Jurkat, Clone E6-1 (cell line): Measurements from ENCODE around the gene VILL.
"Not testable (repeated sequence)": the region's sequence is repeated elsewhere in the genome, so short reads cannot be mapped to it uniquely, and the experiment has no call there.

Experiments used
- DNase-seq: peaks from one replicate; pipeline ENCODE4 v3.0.0-alpha.2; 2011; ENCODE audit warnings: low read depth, low spot score
- H3K4me3 ChIP-seq: 2 replicates; pipeline ENCODE4 v1.5.1; 2011; ENCODE audit warnings: mild to moderate bottlenecking, low read length, control low read depth, moderate library complexity

VILL gene

DNA sequence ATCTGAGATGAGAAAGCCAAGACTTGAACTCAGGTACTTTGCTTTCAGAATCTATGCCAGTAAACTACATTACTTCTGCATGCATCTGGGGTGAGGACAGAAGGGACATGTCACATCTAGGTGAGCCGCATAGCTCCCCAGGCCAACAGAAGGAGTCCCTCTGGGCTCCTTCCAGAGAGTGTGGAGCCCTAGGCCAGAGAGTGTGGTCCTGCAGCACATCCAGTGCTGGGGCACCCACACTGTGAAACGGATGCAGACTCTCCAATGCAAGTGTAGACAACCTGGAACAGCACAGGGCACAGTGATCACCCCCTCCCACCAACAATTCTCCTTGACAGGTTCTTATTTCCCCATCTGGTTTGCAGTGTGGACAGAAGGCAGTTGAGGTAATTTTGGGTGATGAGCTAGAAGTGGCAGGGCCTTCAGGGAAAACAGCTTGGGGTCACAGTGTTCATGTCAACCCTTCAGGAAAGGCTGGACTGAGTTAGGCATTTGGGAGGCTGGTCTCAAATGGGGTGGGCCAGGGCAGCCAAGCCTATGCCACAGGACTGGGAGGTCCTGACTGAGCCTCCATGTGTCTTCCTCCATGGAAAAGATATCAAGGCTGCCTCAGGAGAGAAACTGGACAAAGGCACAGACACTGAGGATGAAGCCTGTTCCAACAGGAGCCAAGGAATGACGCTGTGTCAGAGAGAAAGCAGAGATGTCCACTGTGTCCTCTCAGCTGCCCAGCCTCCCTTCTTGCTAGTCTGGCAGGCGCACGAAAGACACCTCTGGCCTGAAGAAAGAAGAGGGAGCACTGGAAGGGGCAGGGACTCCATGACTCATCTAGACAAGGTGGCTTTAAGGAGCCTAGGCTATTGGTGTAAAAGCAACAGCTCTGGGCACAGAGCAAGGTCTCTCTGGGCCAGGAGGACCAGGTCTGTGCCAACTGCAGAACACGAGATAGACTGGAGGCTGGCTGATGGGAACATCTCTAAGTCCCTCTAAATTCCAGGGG lies 37.2 kb downstream of the VILL start:
- DNase-seq, result no peak
- H3K4me3 ChIP-seq, result no peak overlapping the region

- no peak overlapping the region for H3K4me3 ChIP-seq
- DNase-seq, result no peak
Observed at GRCh38 chr3:38028621-38029361, 38.2 kb downstream of the VILL start.

DNA sequence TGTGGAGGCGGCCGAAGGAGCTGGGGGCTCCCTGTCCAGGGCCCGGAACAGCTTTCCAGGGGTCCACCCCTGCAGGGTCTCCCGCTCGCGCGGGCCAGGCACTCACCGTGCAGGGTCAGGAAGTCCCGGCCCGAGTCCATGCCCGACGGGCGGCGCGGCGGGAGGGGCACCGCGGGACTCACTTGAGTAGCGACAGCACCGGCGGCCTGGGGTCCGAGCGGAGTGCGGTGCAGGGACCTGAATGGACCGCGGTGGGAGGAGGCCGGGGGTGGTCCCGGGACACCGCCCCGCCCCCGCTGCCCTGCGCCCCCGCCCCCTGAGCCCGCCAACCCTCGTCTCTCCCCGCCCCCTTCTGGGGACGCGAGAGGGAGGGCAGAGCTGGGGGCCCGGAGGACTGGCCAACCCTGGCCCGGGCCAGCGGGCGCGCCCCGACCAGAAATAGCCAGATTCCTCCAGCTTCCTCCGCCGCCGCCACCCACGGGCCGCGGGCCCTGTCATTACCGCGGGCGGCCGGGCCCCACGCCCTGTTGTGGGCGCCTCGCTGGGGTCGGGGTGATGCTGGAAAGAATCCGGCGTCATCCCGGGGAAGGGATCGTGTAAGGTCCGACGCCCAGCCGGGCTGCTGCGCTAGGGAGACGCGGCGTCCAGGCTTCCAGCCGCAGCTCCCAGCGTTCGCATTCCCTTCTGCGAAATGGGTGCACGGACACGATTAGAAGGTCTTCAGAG lies 39.0 kb downstream of the VILL start, which contains the start of gene PLCD1:
Gene PLCD1, minus strand, starts transcription at position 243 of the 726 bp plus-strand sequence. Its CDS starts 103 bp downstream, at position 140.
- DNase-seq, result no peak
- H3K4me3 ChIP-seq, result no peak within 1 kb of the TSS

- H3K4me3 ChIP-seq, result no peak overlapping the region
- DNase-seq, result no peak
Observed at GRCh38 chr3:38030126-38031021, 39.8 kb downstream of the VILL start.

DNA sequence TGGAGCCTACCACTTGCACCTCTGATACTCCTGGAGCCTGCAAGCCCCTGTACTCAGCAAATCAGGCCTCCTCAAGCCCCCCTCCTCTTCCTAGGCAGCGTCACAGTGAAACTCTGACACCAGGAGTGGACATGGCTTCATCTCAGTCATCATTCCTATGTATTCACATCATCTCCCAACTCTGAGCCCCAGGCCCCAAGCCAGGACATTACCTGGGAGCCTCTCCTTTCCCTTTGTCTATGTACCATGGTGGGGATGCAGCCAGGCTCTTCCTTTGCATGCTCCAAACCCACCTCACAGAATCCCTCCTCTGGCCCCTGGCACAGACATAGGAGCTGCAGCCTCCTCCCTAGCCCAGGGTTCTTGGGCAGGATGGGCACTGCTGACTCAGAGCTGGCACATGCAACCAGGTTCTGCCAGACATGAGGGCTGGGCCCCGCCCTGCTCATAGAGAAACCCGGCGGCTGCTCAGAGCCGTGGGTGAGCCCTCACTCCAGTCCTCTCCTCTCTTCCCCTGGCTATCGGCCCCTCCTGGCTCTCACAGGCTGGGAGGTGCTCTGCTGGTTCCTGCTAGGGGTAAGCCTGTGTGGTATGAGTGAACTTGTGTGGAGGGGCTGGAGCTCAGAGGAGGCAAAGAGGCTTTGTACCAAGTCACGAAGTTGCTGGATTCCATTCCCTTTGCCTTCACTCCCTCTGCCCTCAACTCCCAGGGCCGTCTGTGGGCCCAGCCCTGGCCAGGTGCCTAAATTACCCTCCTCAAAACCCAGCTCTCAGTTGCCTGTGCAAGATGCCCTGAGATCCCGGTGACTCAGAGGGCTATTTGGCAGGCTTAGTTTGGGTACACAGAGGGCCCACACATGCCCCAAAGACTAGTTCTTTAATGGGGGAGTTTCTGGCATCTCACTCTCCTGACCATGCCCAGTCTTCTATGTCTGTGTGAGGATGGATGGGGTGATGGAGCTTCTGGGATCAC lies 40.7 kb downstream of the VILL start:
- DNase-seq, result no peak
- H3K4me3 ChIP-seq, result no peak overlapping the region

DNA sequence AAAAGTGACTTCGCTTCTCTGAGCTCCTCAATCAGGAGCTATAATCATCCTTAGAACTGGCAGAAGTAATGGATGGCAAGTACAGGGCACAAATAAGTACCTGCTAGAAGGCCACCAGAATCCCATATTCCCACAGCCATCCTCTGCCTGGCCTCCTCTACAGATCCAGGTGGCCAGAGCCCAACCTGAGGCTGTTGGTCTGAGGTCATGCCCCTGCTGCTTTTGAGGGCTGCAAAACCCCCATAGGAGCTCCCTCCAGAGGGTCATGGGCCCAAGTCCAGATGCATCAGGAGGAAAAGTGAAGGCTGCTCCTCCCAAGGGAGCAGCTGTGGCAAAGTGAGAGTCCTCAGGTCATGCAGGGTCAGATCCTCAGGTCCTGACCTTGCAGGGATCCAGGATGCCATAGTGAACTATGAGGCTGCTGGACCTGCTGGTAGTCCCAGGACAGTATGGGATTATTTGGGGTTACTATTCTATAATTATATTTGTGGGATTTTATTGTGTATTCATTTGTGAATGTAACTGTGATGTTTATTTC lies 41.8 kb downstream of the VILL start:
- H3K4me3 ChIP-seq, result no peak overlapping the region

DNA sequence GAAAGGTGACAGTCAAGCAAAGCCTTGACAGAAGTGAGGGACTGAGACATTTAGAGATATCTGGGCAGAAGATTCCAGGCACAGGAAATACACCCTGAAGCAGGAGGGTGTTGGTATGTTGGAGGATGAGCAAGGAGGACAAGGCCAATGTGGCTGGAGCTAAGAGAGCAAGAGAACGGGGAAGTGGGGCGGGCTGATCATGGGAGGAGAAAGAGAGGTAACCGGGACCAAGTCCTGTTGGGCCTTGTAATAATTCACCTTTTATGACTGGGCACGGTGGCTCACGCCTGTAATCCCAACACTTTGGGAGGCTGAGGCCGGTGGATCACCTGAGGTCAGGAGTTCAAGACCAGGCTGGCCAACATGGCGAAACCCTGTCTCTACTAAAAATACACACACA lies 43.0 kb downstream of the VILL start:
- not testable (repeated sequence) for DNase-seq, H3K4me3 ChIP-seq

More for the DNA sequence above, 41.8 kb downstream of the VILL start:
- no peak for DNase-seq

DNA sequence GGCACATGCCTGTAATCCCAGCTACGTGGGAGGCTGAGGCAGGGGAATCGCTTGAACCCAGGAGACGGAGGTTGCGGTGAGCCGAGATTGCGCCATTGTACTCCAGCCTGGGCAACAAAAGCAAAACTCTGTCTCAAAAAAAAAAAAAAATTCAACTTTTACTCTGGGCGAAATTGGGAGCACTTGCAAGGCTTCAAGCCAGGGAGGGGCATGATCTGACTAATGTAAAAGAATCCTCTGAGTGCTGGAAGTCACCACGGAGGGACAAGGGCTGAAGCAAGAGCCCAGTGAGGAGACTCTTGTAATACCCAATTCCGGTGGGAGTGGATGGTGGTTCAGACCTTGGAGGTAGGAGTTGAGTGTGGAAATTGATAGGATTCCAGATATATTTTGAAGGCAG lies 43.7 kb downstream of the VILL start:
- H3K4me3 ChIP-seq, DNase-seq: not testable (repeated sequence)

DNA sequence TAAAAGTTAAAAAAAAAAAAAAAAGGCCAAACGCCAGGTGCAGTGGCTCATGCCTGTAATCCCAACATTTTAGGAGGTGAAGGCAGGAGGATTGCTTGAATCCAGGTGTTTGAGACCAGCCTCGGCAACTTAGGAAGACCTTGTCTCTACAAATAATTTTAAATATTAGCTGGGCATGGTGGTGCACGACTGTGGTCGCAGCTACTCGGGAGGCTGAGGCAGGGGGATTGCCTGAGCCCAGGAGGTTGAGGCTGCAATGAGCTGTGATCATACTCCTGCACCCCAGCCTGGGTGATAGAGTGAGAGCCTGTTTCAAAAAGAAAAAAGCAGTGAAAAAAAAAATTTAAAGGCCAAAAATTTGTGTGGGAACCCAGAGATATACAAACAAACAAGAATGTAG lies 45.7 kb downstream of the VILL start:
- DNase-seq, result no peak
- no peak overlapping the region for H3K4me3 ChIP-seq

DNA sequence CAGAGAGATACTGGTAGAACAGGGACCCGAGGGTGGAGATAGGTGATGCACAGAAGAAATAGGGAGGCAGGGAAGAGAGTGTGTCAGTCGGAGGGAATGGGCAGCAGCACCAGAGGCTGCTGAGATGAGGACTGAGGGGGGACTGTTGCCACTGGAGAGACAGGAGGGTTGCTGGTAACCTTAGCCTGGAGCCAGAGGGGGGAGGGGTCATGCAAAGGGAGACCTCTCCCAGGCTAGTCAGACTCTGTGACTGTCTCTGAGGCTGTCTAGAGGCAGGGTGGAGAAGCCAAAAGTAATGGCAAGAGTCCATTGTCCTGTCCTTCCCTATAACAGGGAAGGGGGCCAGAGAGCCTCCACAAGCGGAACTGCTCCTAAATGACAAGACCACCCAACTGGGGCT lies 46.3 kb downstream of the VILL start:
- H3K4me3 ChIP-seq, result no peak overlapping the region
- no peak for DNase-seq

- no peak for DNase-seq
- peak overlapping the region; percentile 62 for H3K4me3 ChIP-seq
Observed at GRCh38 chr3:38038447-38038911, 47.9 kb downstream of the VILL start.

DNA sequence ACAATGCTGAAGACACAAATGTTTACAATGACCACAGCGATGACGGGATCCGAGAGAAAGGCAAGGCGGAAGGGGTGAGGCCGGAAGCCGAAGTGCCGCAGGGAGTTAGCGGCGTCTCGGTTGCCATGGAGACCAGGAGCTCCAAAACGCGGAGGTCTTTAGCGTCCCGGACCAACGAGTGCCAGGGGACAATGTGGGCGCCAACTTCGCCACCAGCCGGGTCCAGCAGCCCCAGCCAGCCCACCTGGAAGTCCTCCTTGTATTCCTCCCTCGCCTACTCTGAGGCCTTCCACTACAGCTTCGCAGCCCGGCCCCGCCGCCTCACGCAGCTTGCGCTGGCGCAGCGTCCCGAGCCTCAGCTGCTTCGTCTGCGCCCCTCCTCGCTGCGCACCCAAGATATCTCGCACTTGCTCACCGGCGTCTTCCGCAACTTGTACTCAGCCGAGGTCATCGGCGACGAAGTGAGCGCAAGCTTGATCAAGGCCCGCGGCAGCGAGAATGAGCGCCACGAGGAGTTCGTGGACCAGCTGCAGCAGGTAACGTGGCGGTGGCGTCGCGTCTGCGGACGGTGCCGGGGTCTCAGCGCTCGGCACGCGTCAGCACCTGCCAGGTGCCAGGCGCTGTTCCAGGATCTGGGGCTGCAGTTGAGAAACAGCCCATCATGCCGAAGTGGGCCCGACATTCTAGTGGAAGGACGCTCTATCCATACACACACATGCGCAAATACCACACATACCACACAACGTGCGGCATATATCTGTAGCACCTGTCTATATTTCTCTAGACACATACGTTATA lies 48.7 kb downstream of the VILL start, which contains the start of gene DLEC1:
Gene DLEC1, plus strand, starts transcription at position 108 of the 798 bp plus-strand sequence. Its CDS starts 18 bp downstream, at position 126.
- peak within 1 kb of the TSS; percentile 62 for H3K4me3 ChIP-seq
- DNase-seq, result peak; percentile 73

DNA sequence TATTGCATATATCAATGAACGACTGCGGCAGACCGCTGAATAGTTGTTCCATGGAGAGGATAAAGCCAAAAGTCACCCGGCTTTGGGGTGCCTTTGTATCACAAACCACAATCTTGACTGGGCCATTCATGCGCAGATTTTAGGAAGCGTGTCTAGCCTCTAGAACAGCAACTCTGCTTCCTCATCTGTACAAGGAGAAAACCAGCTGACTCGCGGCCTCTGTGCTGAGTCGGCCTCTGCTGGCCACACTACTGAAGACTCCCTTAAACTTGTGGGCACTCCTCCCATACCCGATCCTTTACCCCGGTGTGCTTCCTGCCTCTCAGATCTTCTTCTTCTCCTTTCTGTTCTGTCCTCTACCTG lies 49.3 kb downstream of the VILL start:
- DNase-seq, result no peak
- peak overlapping the region; percentile 62 for H3K4me3 ChIP-seq

DNA sequence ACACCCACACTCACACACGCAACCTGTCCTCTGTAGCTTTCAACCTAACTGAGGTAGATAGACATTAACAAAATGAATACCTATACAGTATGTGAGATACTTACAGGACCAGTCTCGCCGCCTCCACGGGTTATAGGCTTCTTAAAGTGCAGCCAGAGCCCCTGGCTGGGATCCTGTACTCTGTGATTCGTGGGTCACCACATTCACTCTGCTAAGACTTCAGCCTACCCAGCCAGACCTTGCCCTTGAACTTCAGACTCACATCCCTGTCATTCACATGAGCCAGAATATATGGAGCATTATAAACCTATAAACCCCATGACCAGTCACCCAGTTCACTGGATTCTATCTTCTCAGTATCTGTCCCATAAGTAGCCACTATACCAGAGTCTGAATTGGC lies 49.8 kb downstream of the VILL start:
- DNase-seq, result no peak
- no peak overlapping the region for H3K4me3 ChIP-seq

- no peak overlapping the region for H3K4me3 ChIP-seq
- no peak for DNase-seq
Observed at GRCh38 chr3:38043486-38043885, 52.9 kb downstream of the VILL start.

DNA sequence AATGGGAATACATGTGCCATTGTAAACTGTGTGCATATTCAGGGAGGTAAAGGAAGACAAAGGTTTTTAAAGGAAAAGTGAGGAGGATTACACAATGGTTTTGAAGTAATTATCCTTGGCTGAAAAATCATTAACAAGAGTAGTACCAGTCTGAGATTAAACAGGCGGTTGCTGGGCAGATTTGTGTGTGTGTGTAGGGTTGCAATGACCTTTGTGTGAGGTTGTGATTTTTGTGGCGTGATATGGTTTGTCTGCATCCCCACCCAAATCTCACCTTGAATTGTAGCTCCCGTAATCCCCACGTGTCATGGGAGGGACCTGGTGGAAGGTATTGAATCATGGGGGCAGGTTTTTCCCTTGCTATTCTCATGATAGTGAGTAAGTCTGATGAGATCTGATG lies 55.4 kb downstream of the VILL start:
- no peak overlapping the region for H3K4me3 ChIP-seq
- DNase-seq, result no peak
